ENCODE results near the gene BCL2.

DNA sequence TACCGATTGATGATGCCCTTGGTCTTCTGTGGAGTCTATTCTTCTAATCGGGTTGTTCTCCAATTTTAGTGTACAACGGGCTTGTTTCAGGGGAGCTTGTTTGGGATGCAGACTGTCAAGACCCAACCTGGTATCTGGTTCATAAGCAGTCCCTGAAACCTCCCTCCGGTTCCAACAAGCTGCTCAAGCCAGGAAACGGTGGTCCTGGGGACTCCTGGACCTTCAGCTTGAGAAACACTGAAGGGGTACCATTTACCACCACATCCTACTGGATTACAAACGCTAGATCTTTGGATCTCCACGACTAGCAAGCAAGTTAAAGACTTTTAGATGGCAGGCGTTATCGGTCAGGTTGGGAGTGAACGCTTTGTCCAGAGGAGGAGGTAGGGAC, 2.0 kb downstream of the BCL2 start:
- no peak for TF ChIP-seq POLR2AphosphoS5 (IDR thresholded peaks at IDR 0.05; ENCODE audit: borderline replicate concordance, low read depth, low read length)
- TF ChIP-seq EZH2 (IDR thresholded peaks at IDR 0.05) = no peak
- no peak for TF ChIP-seq FOXP2 (optimal IDR thresholded peaks at IDR 0.05; ENCODE audit: control extremely low read depth, extremely low read length, insufficient read depth)

Measured in SK-N-MC (cell line).